Vagina (tissue), 2 donors: ENCODE measurements around the gene MEPE. TPM values are rescaled to one million over a fixed set of nuclear protein-coding genes. Genes with fewer than 3 reads are reported as not detected.

Experiments
- DNase-seq, 2 donors: peaks; one replicate each; pipeline ENCODE4 v3.0.0-alpha.2; 2017; ENCODE audit errors: extremely low spot score in 2 of 2
- H3K27ac ChIP-seq: fragments of 200-600 bp; sonication (generic); one replicate; pipeline ENCODE4 v1.5.1; 2019
- H3K27me3 ChIP-seq: fragments of 200-600 bp; sonication (generic); one replicate; pipeline ENCODE4 v1.5.1; 2019
- H3K36me3 ChIP-seq, 2 donors: fragments of 200-600 bp; sonication (generic); one replicate each; pipeline ENCODE4 v1.5.1; 2017 to 2019
- H3K4me1 ChIP-seq: fragments of 200-600 bp; sonication (generic); one replicate; pipeline ENCODE4 v1.5.1; 2019
- H3K4me3 ChIP-seq, 2 donors: fragments of 200-600 bp; sonication (generic); 1 replicate in 1 of 2; 2 replicates in 1 of 2; pipeline ENCODE4 v1.5.1; 2016 to 2019
- H3K9me3 ChIP-seq: fragments of 200-600 bp; sonication (generic); one replicate; pipeline ENCODE4 v1.5.1; 2019
- POLR2A ChIP-seq, 2 donors: fragments of 450-650 bp; IDR thresholded peaks; one replicate each; pipeline ENCODE4 v1.6.1; 2017; ENCODE audit warnings: antibody characterized with exemption in 2 of 2, mild to moderate bottlenecking in 2 of 2, moderate library complexity in 2 of 2
- POLR2AphosphoS5 ChIP-seq, 2 donors: sonication (generic); formaldehyde crosslinking; IDR thresholded peaks; one replicate each; pipeline ENCODE4 v1.9.0; 2017; ENCODE audit warnings: antibody characterized with exemption in 2 of 2, mild to moderate bottlenecking in 2 of 2, low read depth in 1 of 2; ENCODE audit not compliant: insufficient read depth in 1 of 2
- intact Hi-C: fragments of 100-400 bp; cut with DNase I; formaldehyde crosslinking; loops from one replicate; pipeline ENCODE4 v1.15.1; 2023
- total RNA-seq: library from RNA; depleted of rRNA; stranded (reverse); fragments of >200 nt; gene quantifications from one replicate; pipeline ENCODE4 v1.2.3, GENCODE V29; 2016
- TF ChIP-seq, protein P1 (sequence below), 3 experiments: fragments of 450-650 bp in 2 of 3; fragments of 200-600 bp in 1 of 3; sonication (generic) in 1 of 3; IDR thresholded peaks; one replicate each; pipeline ENCODE4 v1.5.1; 2017 to 2019; ENCODE audit warnings: antibody characterized with exemption in 3 of 3, mild to moderate bottlenecking in 2 of 3, moderate library complexity in 2 of 3

MEPE gene
- total RNA-seq, 1 donor from 2014 or later, result not detected

GRCh38 chr4:87824352-87824751, 8.4 kb upstream of the MEPE start:
- Histone ChIP-seq H3K36me3 (no peaks in the 10 kb centered on the region), H3K4me1 (no peaks in the 10 kb centered on the region), H3K9me3 (no peaks in the 10 kb centered on the region), H3K4me3 (no peak overlapping the region), H3K27ac (no peak overlapping the region), H3K27me3 (no peaks in the 10 kb centered on the region)
- TF ChIP-seq, protein P1, sequence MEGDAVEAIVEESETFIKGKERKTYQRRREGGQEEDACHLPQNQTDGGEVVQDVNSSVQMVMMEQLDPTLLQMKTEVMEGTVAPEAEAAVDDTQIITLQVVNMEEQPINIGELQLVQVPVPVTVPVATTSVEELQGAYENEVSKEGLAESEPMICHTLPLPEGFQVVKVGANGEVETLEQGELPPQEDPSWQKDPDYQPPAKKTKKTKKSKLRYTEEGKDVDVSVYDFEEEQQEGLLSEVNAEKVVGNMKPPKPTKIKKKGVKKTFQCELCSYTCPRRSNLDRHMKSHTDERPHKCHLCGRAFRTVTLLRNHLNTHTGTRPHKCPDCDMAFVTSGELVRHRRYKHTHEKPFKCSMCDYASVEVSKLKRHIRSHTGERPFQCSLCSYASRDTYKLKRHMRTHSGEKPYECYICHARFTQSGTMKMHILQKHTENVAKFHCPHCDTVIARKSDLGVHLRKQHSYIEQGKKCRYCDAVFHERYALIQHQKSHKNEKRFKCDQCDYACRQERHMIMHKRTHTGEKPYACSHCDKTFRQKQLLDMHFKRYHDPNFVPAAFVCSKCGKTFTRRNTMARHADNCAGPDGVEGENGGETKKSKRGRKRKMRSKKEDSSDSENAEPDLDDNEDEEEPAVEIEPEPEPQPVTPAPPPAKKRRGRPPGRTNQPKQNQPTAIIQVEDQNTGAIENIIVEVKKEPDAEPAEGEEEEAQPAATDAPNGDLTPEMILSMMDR (IDR thresholded peaks at IDR 0.05), result no peak
- no peak for TF ChIP-seq POLR2AphosphoS5 (IDR thresholded peaks at IDR 0.05; ENCODE audit: insufficient read depth in 1 of 2, low read depth in 1 of 2)
- no peak for DNase-seq
- intact Hi-C loops, result no loop called here

DNA sequence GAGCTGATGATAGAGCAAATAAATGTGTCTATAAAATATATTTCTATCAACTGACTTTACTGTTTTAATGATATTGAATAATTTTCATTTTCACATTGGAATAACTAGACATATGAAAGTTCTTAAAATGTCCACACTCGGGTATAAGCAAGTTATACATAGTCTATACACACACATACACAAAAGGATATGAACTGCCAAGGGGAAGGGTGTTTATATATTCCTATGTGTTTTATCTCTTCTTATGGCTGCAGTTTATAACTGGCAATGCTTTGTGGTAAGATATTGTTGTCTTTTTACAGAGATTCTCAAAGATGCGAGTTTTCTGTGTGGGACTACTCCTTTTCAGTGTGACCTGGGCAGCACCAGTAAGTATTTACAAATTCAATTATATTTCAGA, 1.6 kb downstream of the MEPE start:
- Histone ChIP-seq H3K27ac (no peak overlapping the region), H3K4me3 (no peak overlapping the region), H3K27me3 (no peaks in the 10 kb centered on the region), H3K9me3 (no peaks in the 10 kb centered on the region), H3K36me3 (no peaks in the 10 kb centered on the region), H3K4me1 (no peaks in the 10 kb centered on the region)
- intact Hi-C loops, result no loop called here
- TF ChIP-seq POLR2AphosphoS5 (IDR thresholded peaks at IDR 0.05; ENCODE audit: insufficient read depth in 1 of 2, low read depth in 1 of 2) (no peak), POLR2A (IDR thresholded peaks at IDR 0.05) (no peak)
- TF ChIP-seq, protein P1 (IDR thresholded peaks at IDR 0.05), result no peak
- DNase-seq, result no peak

DNA sequence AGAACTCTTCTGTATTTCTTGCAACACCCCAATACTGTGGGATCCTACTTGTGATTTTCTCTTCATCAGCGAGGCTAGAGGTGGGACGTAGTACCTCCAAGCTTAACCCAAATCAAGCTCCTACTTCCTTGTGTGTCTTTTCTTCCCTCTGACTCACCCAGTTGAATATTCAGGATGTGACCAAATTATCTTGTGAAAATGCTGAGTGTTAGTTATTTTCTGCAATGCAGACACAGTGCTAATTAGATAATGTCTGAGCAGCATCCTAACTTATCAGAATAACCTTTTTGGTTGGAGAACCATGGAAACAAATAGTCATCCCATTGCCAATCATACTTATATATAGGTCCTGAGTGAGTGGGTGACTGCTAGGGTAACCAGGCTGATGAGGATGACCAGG, 2.4 kb downstream of the MEPE start:
- TF ChIP-seq POLR2A (IDR thresholded peaks at IDR 0.05) (no peak), POLR2AphosphoS5 (IDR thresholded peaks at IDR 0.05; ENCODE audit: insufficient read depth in 1 of 2, low read depth in 1 of 2) (no peak)
- TF ChIP-seq, protein P1 (IDR thresholded peaks at IDR 0.05), result no peak
- DNase-seq, result no peak
- H3K27me3 ChIP-seq, result no peaks in the 10 kb centered on the region
- no peaks in the 10 kb centered on the region for H3K9me3 ChIP-seq
- no peaks in the 10 kb centered on the region for H3K4me1 ChIP-seq
- intact Hi-C loops, result no loop called here
- no peak overlapping the region for H3K4me3 ChIP-seq
- H3K36me3 ChIP-seq, result no peaks in the 10 kb centered on the region
- H3K27ac ChIP-seq, result no peak overlapping the region

DNA sequence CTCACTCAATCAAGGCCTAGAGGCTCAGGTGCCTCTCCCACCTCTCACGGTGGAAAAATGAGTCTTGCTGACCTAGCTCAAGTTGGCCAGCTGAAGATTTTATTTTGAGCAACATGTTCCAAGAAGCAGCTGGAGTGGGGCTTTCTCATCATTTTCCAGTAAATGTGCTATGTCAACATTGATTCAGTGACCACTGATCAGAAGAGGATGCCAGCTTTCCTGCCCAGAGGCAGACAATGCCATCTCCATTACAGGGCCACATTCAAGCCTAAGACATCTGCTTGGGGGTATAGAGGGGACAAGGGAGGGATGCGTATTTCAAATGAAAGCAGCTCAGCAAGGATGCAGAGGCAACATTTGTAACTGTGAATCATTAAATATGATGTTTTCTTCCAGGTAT, 3.0 kb downstream of the MEPE start:
- H3K4me3 ChIP-seq, result no peak overlapping the region
- no peaks in the 10 kb centered on the region for H3K36me3 ChIP-seq
- H3K27ac ChIP-seq, result no peak overlapping the region
- DNase-seq, result no peak
- H3K27me3 ChIP-seq, result no peaks in the 10 kb centered on the region
- H3K4me1 ChIP-seq, result no peaks in the 10 kb centered on the region
- no peak for TF ChIP-seq POLR2AphosphoS5 (IDR thresholded peaks at IDR 0.05; ENCODE audit: insufficient read depth in 1 of 2, low read depth in 1 of 2)
- TF ChIP-seq, protein P1 (IDR thresholded peaks at IDR 0.05), result no peak
- TF ChIP-seq POLR2A (IDR thresholded peaks at IDR 0.05), result no peak
- intact Hi-C loops, result no loop called here
- no peaks in the 10 kb centered on the region for H3K9me3 ChIP-seq

- DNase-seq, result no peak
- TF ChIP-seq, protein P1 (IDR thresholded peaks at IDR 0.05), result peak in 1 of 3 experiments; percentile 16
- TF ChIP-seq POLR2A (IDR thresholded peaks at IDR 0.05), result no peak
- TF ChIP-seq POLR2AphosphoS5 (IDR thresholded peaks at IDR 0.05; ENCODE audit: insufficient read depth in 1 of 2, low read depth in 1 of 2), result no peak
- no peaks in the 10 kb centered on the region for H3K4me1 ChIP-seq
- H3K27me3 ChIP-seq, result no peaks in the 10 kb centered on the region
- intact Hi-C loops, result no loop called here
- no peak overlapping the region for H3K27ac ChIP-seq
- H3K4me3 ChIP-seq, result no peak overlapping the region
- H3K36me3 ChIP-seq, result no peaks in the 10 kb centered on the region
- no peaks in the 10 kb centered on the region for H3K9me3 ChIP-seq
Observed at GRCh38 chr4:87838205-87838604, 5.4 kb downstream of the MEPE start.
